Measurements from ENCODE around the gene ASB13.

ASB13 gene

GRCh38 chr10:5613481-5614154 lies 52.8 kb downstream of the ASB13 start:
- no peak for TF ChIP-seq CTCF (IDR thresholded peaks at IDR 0.05; ENCODE audit: control insufficient read depth, insufficient read depth, low read depth, low read length, missing control alignments)
- DNase-seq (ENCODE audit: low read depth), result no peak
- no peak overlapping the region for H3K4me3 ChIP-seq (ENCODE audit: control insufficient read depth, low read depth, low read length)

GRCh38 chr10:5611899-5612680 lies 54.3 kb downstream of the ASB13 start:
- DNase-seq (ENCODE audit: low read depth), result no peak
- no peak for TF ChIP-seq CTCF (IDR thresholded peaks at IDR 0.05; ENCODE audit: control insufficient read depth, insufficient read depth, low read depth, low read length, missing control alignments)
- H3K4me3 ChIP-seq (ENCODE audit: control insufficient read depth, low read depth, low read length), result no peak overlapping the region

- no peak overlapping the region for H3K4me3 ChIP-seq (ENCODE audit: control insufficient read depth, low read depth, low read length)
- no peak for TF ChIP-seq CTCF (IDR thresholded peaks at IDR 0.05; ENCODE audit: control insufficient read depth, insufficient read depth, low read depth, low read length, missing control alignments)
- DNase-seq (ENCODE audit: low read depth), result no peak
Measured at GRCh38 chr10:5609952-5610616, 56.3 kb downstream of the ASB13 start.

GRCh38 chr10:5608608-5609220 lies 57.7 kb downstream of the ASB13 start:
- no peak overlapping the region for H3K4me3 ChIP-seq (ENCODE audit: control insufficient read depth, low read depth, low read length)
- DNase-seq (ENCODE audit: low read depth), result no peak
- no peak for TF ChIP-seq CTCF (IDR thresholded peaks at IDR 0.05; ENCODE audit: control insufficient read depth, insufficient read depth, low read depth, low read length, missing control alignments)

GRCh38 chr10:5607594-5607993 lies 58.8 kb downstream of the ASB13 start:
- no peak for TF ChIP-seq CTCF (IDR thresholded peaks at IDR 0.05; ENCODE audit: control insufficient read depth, insufficient read depth, low read depth, low read length, missing control alignments)
- no peak for DNase-seq (ENCODE audit: low read depth)
- H3K4me3 ChIP-seq (ENCODE audit: control insufficient read depth, low read depth, low read length), result no peak overlapping the region

- TF ChIP-seq CTCF (IDR thresholded peaks at IDR 0.05; ENCODE audit: control insufficient read depth, insufficient read depth, low read depth, low read length, missing control alignments), result no peak
- DNase-seq (ENCODE audit: low read depth), result no peak
- no peak overlapping the region for H3K4me3 ChIP-seq (ENCODE audit: control insufficient read depth, low read depth, low read length)
Measured at GRCh38 chr10:5606864-5607263, 59.5 kb downstream of the ASB13 start.

All from AG09309 (cell line).